Measurements from ENCODE around the gene S100A4.

S100A4 gene

DNA sequence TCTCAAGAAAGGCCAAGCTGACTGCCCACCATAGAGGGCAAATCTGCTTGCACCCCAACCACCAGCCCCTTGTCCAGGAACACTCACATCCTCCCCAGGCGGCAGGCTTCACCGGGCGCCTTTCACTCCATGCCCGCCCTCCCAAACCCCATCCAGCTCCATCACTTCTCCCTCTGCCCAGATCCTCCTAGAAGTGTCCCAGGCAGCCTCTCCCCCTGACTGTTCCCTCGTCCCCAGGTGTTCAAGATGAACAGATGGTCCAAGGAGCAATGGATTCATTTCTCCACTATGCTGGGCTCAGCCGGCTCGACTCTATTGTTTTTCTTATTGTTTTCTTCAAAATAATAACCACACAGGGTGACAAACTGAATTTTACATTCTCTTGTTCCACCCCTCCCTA lies 31.9 kb downstream of the S100A4 start:
- DNase-seq (ENCODE audit: low read depth, low spot score): no peak
- no peak for TF ChIP-seq CTCF (IDR thresholded peaks at IDR 0.05; ENCODE audit: low read depth, low read length)
- H3K4me3 ChIP-seq (ENCODE audit: low read depth, low read length): no peak overlapping the region
- in situ Hi-C loops (cut with HindIII; ENCODE audit: low sequenced_read_pairs): no loop called here

DNA sequence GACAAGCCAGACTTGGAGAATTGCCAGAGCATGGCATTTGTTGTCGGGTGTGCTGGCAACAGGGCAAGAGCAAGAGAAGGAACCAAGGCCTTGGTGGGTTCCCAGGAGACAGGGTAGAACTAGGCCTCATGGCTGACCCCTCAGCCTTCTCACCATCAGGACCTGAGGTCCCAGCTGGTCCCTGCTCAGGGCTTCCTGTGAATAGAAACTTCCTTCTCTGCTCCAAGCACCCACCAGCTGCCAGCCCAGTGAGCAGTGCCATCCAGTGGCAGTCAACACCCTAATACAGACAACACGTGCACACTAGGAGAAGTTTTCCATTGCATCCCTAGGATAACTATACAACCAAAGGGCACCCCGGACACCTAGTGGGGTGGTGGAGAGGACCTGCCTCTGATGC lies 32.6 kb downstream of the S100A4 start:
- no peak overlapping the region for H3K4me3 ChIP-seq (ENCODE audit: low read depth, low read length)
- no peak for DNase-seq (ENCODE audit: low read depth, low spot score)
- in situ Hi-C loops (cut with HindIII; ENCODE audit: low sequenced_read_pairs): no loop called here
- no peak for TF ChIP-seq CTCF (IDR thresholded peaks at IDR 0.05; ENCODE audit: low read depth, low read length)

GRCh38 chr1:153510984-153511410 lies 34.6 kb downstream of the S100A4 start:
- in situ Hi-C loops (cut with HindIII; ENCODE audit: low sequenced_read_pairs): no loop called here
- peak; percentile 93 for TF ChIP-seq CTCF (IDR thresholded peaks at IDR 0.05; ENCODE audit: low read depth, low read length)
- DNase-seq (ENCODE audit: low read depth, low spot score): peak; percentile 76

GRCh38 chr1:153509729-153510354 lies 35.8 kb downstream of the S100A4 start:
- DNase-seq (ENCODE audit: low read depth, low spot score): peak; percentile 25
- in situ Hi-C loops (cut with HindIII; ENCODE audit: low sequenced_read_pairs): no loop called here
- H3K4me3 ChIP-seq (ENCODE audit: low read depth, low read length): no peak overlapping the region
- TF ChIP-seq CTCF (IDR thresholded peaks at IDR 0.05; ENCODE audit: low read depth, low read length): peak; percentile 74

More at GRCh38 chr1:153510984-153511410, 34.6 kb downstream of the S100A4 start:
- H3K4me3 ChIP-seq (ENCODE audit: low read depth, low read length): no peak overlapping the region

- in situ Hi-C loops (cut with HindIII; ENCODE audit: low sequenced_read_pairs): no loop called here
- no peak for DNase-seq (ENCODE audit: low read depth, low spot score)
- TF ChIP-seq CTCF (IDR thresholded peaks at IDR 0.05; ENCODE audit: low read depth, low read length): no peak
- H3K4me3 ChIP-seq (ENCODE audit: low read depth, low read length): no peak overlapping the region
Measured at GRCh38 chr1:153509036-153509435, 36.6 kb downstream of the S100A4 start.

DNA sequence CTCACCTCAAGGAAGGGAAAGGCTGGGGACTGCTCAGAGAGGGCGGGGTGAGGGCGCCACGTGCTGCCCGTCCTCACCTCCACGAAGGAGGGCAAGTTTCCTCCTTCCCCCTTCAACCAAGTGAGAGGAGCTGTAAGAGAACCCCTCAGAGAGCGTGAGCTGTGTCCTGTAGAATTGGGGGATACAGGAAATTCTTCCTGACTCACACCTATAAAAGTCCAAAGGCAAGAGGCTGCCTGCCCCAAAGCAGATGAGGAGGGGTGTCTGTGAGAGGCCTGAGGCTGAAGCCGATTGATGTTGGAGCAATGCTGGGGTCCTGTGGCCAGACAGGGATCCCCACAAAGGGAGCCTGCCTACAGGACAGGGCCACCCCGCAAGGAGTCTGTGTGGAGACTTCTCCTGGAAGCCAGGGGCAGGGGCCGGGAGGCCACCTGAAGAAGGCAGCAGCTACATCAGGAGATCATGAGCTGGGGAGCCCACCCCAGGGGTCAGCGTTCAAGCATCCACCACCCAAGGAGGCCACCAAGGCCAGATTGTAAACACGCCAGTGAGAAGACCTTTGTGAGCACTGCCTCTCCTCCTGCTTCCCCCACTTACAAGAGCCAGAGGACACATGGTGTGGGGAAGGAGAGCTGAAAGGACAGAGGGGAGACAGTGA lies 37.6 kb downstream of the S100A4 start:
- DNase-seq (ENCODE audit: low read depth, low spot score): no peak
- H3K4me3 ChIP-seq (ENCODE audit: low read depth, low read length): no peak overlapping the region
- in situ Hi-C loops (cut with HindIII; ENCODE audit: low sequenced_read_pairs): no loop called here
- TF ChIP-seq CTCF (IDR thresholded peaks at IDR 0.05; ENCODE audit: low read depth, low read length): no peak
